Measurements from ENCODE around the gene DOCK3.
"Not testable (repeated sequence)": the region's sequence is repeated elsewhere in the genome, so short reads cannot be mapped to it uniquely, and the experiment has no call there.

Gene DOCK3

GRCh38 chr3:51257870-51258269, 583.1 kb downstream of the DOCK3 start:
- DNase-seq, result no peak

GRCh38 chr3:51264166-51264565, 589.4 kb downstream of the DOCK3 start:
- not testable (repeated sequence) for DNase-seq

GRCh38 chr3:51268132-51268531, 593.4 kb downstream of the DOCK3 start:
- DNase-seq, result no peak

GRCh38 chr3:51269466-51269865, 594.7 kb downstream of the DOCK3 start:
- DNase-seq, result no peak

GRCh38 chr3:51270559-51270958, 595.8 kb downstream of the DOCK3 start:
- DNase-seq, result no peak

- no peak for DNase-seq
Observed at GRCh38 chr3:51271172-51271571, 596.4 kb downstream of the DOCK3 start.

GRCh38 chr3:51274052-51274451, 599.3 kb downstream of the DOCK3 start:
- DNase-seq, result no peak

GRCh38 chr3:51275111-51275805, 600.5 kb downstream of the DOCK3 start:
- no peak for DNase-seq

GRCh38 chr3:51276046-51276445, 601.3 kb downstream of the DOCK3 start:
- DNase-seq, result no peak

GRCh38 chr3:51279448-51279847, 604.7 kb downstream of the DOCK3 start:
- no peak for DNase-seq

- no peak for DNase-seq
Observed at GRCh38 chr3:51280176-51280575, 605.4 kb downstream of the DOCK3 start.

GRCh38 chr3:51282931-51283330, 608.2 kb downstream of the DOCK3 start:
- no peak for DNase-seq

- no peak for DNase-seq
Observed at GRCh38 chr3:51283421-51283820, 608.7 kb downstream of the DOCK3 start.

GRCh38 chr3:51295625-51296024, 620.9 kb downstream of the DOCK3 start:
- no peak for DNase-seq

- DNase-seq, result no peak
Observed at GRCh38 chr3:51297333-51297732, 622.6 kb downstream of the DOCK3 start.

GRCh38 chr3:51304230-51304629, 629.5 kb downstream of the DOCK3 start:
- DNase-seq, result no peak

GRCh38 chr3:51306093-51306492, 631.4 kb downstream of the DOCK3 start:
- no peak for DNase-seq

- no peak for DNase-seq
Observed at GRCh38 chr3:51307458-51307857, 632.7 kb downstream of the DOCK3 start.

GRCh38 chr3:51307945-51308607, 633.3 kb downstream of the DOCK3 start:
- not testable (repeated sequence) for DNase-seq

- no peak for DNase-seq
Observed at GRCh38 chr3:51311055-51311454, 636.3 kb downstream of the DOCK3 start.

- DNase-seq, result no peak
Observed at GRCh38 chr3:51328206-51328605, 653.5 kb downstream of the DOCK3 start.

GRCh38 chr3:51330046-51330445, 655.3 kb downstream of the DOCK3 start:
- DNase-seq, result no peak

GRCh38 chr3:51332156-51332555, 657.4 kb downstream of the DOCK3 start:
- DNase-seq, result no peak

- DNase-seq, result no peak
Observed at GRCh38 chr3:51333021-51333420, 658.3 kb downstream of the DOCK3 start.

GRCh38 chr3:51336261-51336660, 661.5 kb downstream of the DOCK3 start:
- DNase-seq, result no peak

All from activated naive CD4-positive, alpha-beta T cell (primary cell).